ENCODE measurements around the gene DDX28. TPM values are rescaled to one million over a fixed set of nuclear protein-coding genes. Genes with fewer than 3 reads are reported as not detected.
A peak's percentile ranks its signal among the peaks of the same experiment; 100 is the strongest.

DDX28 gene
- total and polyA plus RNA-seq, 11 donors: 4.4 to 11.9 (median 8.8) TPM

DNA sequence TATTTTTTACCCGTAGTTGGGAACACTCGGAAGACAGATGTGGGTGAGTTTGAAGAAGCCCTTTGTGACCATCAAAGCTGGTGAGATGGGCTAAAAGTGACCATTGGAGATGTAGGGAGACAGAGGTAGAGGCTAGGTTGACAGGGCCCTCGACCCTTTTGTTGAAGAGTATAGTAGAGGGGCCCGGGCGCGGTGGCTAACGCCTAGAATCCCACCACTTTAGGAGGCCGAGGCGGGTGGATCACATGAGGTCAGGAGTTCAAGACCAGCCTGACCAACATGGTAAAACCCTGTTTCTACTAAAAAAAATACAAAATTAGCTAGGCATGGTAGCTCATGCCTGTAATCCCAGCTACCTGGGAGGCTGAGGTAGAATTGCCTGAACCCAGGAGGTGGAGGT, 45.9 kb upstream of the DDX28 start:
- no peaks in the 10 kb centered on the region for H3K27me3 ChIP-seq
- no peaks in the 10 kb centered on the region for H3K9me3 ChIP-seq
- peak overlapping the region in 2 of 12 donors; percentile 58 to 69 for H3K27ac ChIP-seq
- TF ChIP-seq, protein P1, sequence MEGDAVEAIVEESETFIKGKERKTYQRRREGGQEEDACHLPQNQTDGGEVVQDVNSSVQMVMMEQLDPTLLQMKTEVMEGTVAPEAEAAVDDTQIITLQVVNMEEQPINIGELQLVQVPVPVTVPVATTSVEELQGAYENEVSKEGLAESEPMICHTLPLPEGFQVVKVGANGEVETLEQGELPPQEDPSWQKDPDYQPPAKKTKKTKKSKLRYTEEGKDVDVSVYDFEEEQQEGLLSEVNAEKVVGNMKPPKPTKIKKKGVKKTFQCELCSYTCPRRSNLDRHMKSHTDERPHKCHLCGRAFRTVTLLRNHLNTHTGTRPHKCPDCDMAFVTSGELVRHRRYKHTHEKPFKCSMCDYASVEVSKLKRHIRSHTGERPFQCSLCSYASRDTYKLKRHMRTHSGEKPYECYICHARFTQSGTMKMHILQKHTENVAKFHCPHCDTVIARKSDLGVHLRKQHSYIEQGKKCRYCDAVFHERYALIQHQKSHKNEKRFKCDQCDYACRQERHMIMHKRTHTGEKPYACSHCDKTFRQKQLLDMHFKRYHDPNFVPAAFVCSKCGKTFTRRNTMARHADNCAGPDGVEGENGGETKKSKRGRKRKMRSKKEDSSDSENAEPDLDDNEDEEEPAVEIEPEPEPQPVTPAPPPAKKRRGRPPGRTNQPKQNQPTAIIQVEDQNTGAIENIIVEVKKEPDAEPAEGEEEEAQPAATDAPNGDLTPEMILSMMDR (IDR thresholded peaks at IDR 0.05): no peak
- TF ChIP-seq POLR2A (IDR thresholded peaks at IDR 0.05): no peak
- DNase-seq (no peak), ATAC-seq (no peak)
- H3K4me1 ChIP-seq: peaks cover 0 to 59% (median 29%) of the 10 kb centered on the region in 12 donors
- 96 to 98% (median 98%) methylated on average over 9 of the region's 9 CpGs for WGBS, 4 donors
- no peak overlapping the region for H3K4me3 ChIP-seq
- H3K36me3 ChIP-seq: peaks cover 0 to 50% (median 21%) of the 10 kb centered on the region in 9 donors
- intact Hi-C loops (cut with DNase I): loop anchor here in 3 of 10 donors (10.0 kb wide), 3 partner anchors 156 to 544 kb away; partner anchors contain the start of gene RIPOR1 (in 1 of the 3)

DNA sequence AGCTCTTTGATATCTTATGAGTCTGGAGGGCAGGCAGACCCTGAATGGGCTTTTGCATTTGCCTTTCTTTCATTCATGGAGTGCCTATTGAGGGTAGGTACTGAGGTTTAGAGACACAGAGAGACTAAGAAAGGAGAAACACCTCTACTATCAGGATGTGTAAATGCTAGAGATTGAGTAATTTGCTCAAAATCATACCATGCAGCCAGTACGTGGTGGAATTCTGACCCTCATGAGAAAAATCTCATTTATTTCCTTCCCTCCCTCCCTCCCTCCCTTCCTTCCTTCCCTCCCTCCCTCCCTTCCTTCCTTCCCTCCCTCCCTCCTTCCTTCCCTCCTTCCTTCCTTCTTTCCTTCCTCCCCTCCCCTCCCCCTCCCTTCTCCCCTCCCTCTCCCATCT, 43.7 kb upstream of the DDX28 start:
- Histone ChIP-seq H3K36me3 (peaks cover 0 to 35% (median 11%) of the 10 kb centered on the region in 9 donors), H3K9me3 (no peaks in the 10 kb centered on the region), H3K27me3 (no peaks in the 10 kb centered on the region), H3K27ac (no peak overlapping the region), H3K4me3 (no peak overlapping the region), H3K4me1 (peaks cover 0 to 56% (median 25%) of the 10 kb centered on the region in 12 donors)
- DNase-seq: no peak
- 47 to 77% (median 57%) methylated on average over 1 of the region's 1 CpG for WGBS, 4 donors
- no peak for ATAC-seq
- TF ChIP-seq, protein P1 (IDR thresholded peaks at IDR 0.05): no peak
- TF ChIP-seq POLR2A (IDR thresholded peaks at IDR 0.05): no peak
- intact Hi-C loops (cut with DNase I): loop anchor here in 3 of 10 donors (10.0 kb wide), 3 partner anchors 158 to 542 kb away; partner anchors contain the start of gene RIPOR1 (in 1 of the 3)

DNA sequence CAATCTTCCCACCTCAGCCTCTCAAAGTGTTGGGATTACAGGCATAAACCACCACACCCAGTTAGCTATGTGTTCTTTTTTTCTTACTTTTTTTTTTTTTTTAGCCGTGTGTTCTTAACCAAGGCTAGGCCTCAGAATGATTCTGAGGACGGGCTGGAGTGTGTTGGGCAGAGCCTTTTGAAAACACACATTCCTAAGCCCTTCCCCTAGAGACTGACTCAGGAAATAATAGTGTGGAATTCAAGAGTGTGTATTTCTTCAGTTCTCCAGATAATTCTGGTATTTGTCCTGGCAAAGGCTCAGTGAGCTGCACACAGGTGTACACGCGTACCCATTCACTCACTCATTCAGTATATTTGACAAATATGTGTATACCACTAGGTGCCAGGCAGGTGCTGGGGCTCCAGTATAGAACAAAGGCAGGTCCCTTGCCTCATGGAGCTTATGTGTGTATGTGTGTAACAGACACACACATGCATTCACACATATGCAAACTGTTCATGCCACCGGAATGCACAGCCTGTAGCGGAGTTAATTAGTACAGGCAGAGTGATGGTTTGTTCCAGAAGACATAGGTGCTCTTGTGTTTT, 42.8 kb upstream of the DDX28 start:
- WGBS, 4 donors: 53 to 66% (median 62%) methylated on average over 5 to 6 of the region's 6 CpGs
- H3K4me1 ChIP-seq: peaks cover 0 to 55% (median 24%) of the 10 kb centered on the region in 12 donors
- intact Hi-C loops (cut with DNase I): loop anchor here in 3 of 10 donors (10.0 kb wide), 3 partner anchors 159 to 541 kb away; partner anchors contain the start of gene RIPOR1 (in 1 of the 3)

More for the DNA sequence above, 42.8 kb upstream of the DDX28 start:
- Histone ChIP-seq H3K27me3 (no peaks in the 10 kb centered on the region), H3K4me3 (no peak overlapping the region), H3K27ac (peak overlapping the region in 11 of 12 donors; percentile 4 to 76 (median 36)), H3K9me3 (no peaks in the 10 kb centered on the region), H3K36me3 (peaks cover 0 to 29% (median 5%) of the 10 kb centered on the region in 9 donors)
- no peak for DNase-seq
- ATAC-seq: peak in 1 of 4 donors; percentile 38
- TF ChIP-seq, protein P1 (IDR thresholded peaks at IDR 0.05): no peak
- no peak for TF ChIP-seq POLR2A (IDR thresholded peaks at IDR 0.05)
